ENCODE data around the gene HOXA9. TPM values are rescaled to one million over a fixed set of nuclear protein-coding genes. Genes with fewer than 3 reads are reported as not detected.

The HOXA9 gene
- polyA plus RNA-seq, 3 donors: 0.55 to 1.9 (median 1.2) TPM

DNA sequence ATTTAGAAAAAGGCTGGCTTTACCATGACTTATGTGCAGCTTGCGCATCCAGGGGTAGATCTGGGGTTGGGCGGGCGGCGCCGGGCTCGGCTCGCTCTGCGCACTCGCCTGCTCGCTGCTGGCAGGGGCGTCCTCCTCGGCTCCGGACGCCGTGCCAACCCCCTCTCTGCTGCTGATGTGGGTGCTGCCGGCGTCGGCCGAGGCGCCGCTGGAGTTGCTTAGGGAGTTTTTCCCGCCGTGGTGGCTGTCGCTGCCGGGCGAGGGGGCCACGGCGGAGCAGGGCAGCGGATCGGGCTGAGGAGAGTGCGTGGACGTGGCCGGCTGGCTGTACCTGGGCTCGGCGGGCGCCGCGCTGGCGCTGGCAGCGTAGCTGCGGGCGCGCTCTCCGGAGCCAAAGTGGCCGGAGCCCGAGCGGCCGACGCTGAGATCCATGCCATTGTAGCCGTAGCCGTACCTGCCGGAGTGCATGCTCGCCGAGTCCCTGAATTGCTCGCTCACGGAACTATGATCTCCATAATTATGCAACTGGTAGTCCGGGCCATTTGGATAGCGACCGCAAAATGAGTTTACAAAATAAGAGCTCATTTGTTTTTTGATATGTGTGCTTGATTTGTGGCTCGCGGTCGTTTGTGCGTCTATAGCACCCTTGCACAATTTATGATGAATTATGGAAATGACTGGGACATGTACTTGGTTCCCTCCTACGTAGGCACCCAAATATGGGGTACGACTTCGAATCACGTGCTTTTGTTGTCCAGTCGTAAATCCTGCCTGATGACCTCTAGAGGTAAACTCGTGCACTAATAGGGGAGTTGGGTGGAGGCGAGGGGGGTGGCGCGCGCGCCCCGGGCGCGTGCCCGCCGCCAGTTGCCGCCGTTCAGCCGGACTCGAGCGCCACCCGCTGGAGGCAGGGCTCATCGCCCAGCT is 22.1 kb downstream of the HOXA9 start, which contains the start of gene HOXA5:
TSS of gene HOXA5 (minus strand) at position 659 of the 927 bp plus-strand sequence. CDS start at position 585, 74 bp downstream.
- Mint-ChIP-seq H3K9me3 (peaks cover 13 to 39% (median 34%) of the 10 kb centered on the region in 7 donors), H3K27ac (peak within 1 kb of the TSS in 6 of 7 donors; percentile 50 to 85 (median 68)), H3K4me3 (peak within 1 kb of the TSS; percentile 81 to 92), H3K4me1 (peaks cover 18% of the 10 kb centered on the region), H3K27me3 (ENCODE audit: low read depth in 3 of 3) (peaks cover 46 to 63% (median 59%) of the 10 kb centered on the region in 3 donors), H3K36me3 (peaks cover 3 to 11% of the 10 kb centered on the region in 2 donors)
- Histone ChIP-seq H3K79me2 (ENCODE audit: insufficient read depth, low read length) (no peaks in the 10 kb centered on the region), H4K20me1 (ENCODE audit: insufficient read depth, low read length) (no peaks in the 10 kb centered on the region), H3K4me1 (ENCODE audit: control insufficient read depth in 1 of 2, insufficient read depth in 2 of 2, low read length in 2 of 2) (peaks cover 11 to 14% of the 10 kb centered on the region in 2 donors), H3K27me3 (ENCODE audit: control insufficient read depth in 2 of 2, insufficient read depth in 2 of 2, low read length in 2 of 2) (peaks cover 21 to 56% of the 10 kb centered on the region in 2 donors), H3K4me3 (replicated peaks in 1 of 3; ENCODE audit: low read depth in 2 of 3, low read length in 3 of 3) (peak within 1 kb of the TSS; percentile 27 to 70 (median 29)), H2AFZ (ENCODE audit: insufficient read depth, low read depth, low read length, poor library complexity, severe bottlenecking) (peak within 1 kb of the TSS; percentile 53), H3K27ac (ENCODE audit: low read depth in 1 of 2, low read length in 2 of 2) (peak within 1 kb of the TSS in 1 of 2 donors; percentile 36), H3K36me3 (replicated peaks in 1 of 2; ENCODE audit: control insufficient read depth in 1 of 2, insufficient read depth in 2 of 2, low read length in 2 of 2) (no peaks in the 10 kb centered on the region), H3K4me2 (replicated peaks; ENCODE audit: extremely low read depth, low read length, poor library complexity, severe bottlenecking) (peak within 1 kb of the TSS; percentile 67), H3K9me3 (replicated peaks in 1 of 2; ENCODE audit: control insufficient read depth in 1 of 2, insufficient read depth in 1 of 2, low read length in 2 of 2) (peaks cover 22 to 23% of the 10 kb centered on the region in 2 donors), H3K9ac (ENCODE audit: insufficient read depth, low read length, poor library complexity, severe bottlenecking) (peak within 1 kb of the TSS; percentile 40)
- TF ChIP-seq, protein P1, sequence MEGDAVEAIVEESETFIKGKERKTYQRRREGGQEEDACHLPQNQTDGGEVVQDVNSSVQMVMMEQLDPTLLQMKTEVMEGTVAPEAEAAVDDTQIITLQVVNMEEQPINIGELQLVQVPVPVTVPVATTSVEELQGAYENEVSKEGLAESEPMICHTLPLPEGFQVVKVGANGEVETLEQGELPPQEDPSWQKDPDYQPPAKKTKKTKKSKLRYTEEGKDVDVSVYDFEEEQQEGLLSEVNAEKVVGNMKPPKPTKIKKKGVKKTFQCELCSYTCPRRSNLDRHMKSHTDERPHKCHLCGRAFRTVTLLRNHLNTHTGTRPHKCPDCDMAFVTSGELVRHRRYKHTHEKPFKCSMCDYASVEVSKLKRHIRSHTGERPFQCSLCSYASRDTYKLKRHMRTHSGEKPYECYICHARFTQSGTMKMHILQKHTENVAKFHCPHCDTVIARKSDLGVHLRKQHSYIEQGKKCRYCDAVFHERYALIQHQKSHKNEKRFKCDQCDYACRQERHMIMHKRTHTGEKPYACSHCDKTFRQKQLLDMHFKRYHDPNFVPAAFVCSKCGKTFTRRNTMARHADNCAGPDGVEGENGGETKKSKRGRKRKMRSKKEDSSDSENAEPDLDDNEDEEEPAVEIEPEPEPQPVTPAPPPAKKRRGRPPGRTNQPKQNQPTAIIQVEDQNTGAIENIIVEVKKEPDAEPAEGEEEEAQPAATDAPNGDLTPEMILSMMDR (IDR thresholded peaks at IDR 0.05): peak; percentile 47
- WGBS (ENCODE audit: insufficient coverage): 81% methylated on average over 79 of the region's 86 CpGs
- intact Hi-C loops (cut with micrococcal nuclease): loop anchor here in 1 of 2 donors (5.0 kb wide), 1 partner anchor 281 kb away; the partner anchor contains the start of gene SKAP2
- DNase-seq: peak; percentile 57 to 87 (median 72)

DNA sequence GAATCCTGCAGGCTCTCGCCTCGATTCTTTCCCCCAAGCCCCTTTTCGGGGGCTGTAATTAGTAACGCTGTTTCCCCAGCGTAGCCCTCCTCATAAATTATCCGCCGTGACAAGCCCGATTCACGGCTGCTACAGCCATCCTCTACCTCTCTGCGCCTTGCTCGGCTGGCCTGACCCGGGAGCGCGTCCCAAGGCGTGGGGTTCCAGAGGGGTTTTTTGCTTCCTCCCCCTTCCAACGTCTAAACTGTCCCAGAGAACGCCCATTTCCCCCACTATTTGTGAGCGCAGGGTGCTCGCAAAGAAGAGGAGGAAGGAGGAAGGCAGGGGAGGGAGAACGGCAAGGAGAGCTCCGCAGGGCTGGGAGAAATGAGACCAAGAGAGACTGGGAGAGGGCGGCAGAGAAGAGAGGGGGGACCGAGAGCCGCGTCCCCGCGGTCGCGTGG is 22.7 kb downstream of the HOXA9 start:
- Histone ChIP-seq H2AFZ (ENCODE audit: insufficient read depth, low read depth, low read length, poor library complexity, severe bottlenecking) (peak overlapping the region; percentile 53), H3K36me3 (replicated peaks in 1 of 2; ENCODE audit: control insufficient read depth in 1 of 2, insufficient read depth in 2 of 2, low read length in 2 of 2) (no peaks in the 10 kb centered on the region), H3K27ac (ENCODE audit: low read depth in 1 of 2, low read length in 2 of 2) (no peak overlapping the region), H3K4me3 (replicated peaks in 1 of 3; ENCODE audit: low read depth in 2 of 3, low read length in 3 of 3) (peak overlapping the region; percentile 27 to 70 (median 29)), H3K79me2 (ENCODE audit: insufficient read depth, low read length) (no peaks in the 10 kb centered on the region), H3K4me1 (ENCODE audit: control insufficient read depth in 1 of 2, insufficient read depth in 2 of 2, low read length in 2 of 2) (peaks cover 6 to 7% of the 10 kb centered on the region in 2 donors), H3K9ac (ENCODE audit: insufficient read depth, low read length, poor library complexity, severe bottlenecking) (peak overlapping the region; percentile 40), H3K9me3 (replicated peaks in 1 of 2; ENCODE audit: control insufficient read depth in 1 of 2, insufficient read depth in 1 of 2, low read length in 2 of 2) (peaks cover 19 to 22% of the 10 kb centered on the region in 2 donors), H3K4me2 (replicated peaks; ENCODE audit: extremely low read depth, low read length, poor library complexity, severe bottlenecking) (peak overlapping the region; percentile 67), H3K27me3 (ENCODE audit: control insufficient read depth in 2 of 2, insufficient read depth in 2 of 2, low read length in 2 of 2) (peaks cover 19 to 51% of the 10 kb centered on the region in 2 donors), H4K20me1 (ENCODE audit: insufficient read depth, low read length) (no peaks in the 10 kb centered on the region)
- intact Hi-C loops (cut with micrococcal nuclease): loop anchor here in 1 of 2 donors (5.0 kb wide), 1 partner anchor 280 kb away; the partner anchor contains the start of gene SKAP2
- TF ChIP-seq, protein P1 (IDR thresholded peaks at IDR 0.05): no peak
- H3K4me1 Mint-ChIP-seq: peaks cover 12% of the 10 kb centered on the region
- H3K27ac Mint-ChIP-seq: peak overlapping the region in 5 of 7 donors; percentile 10 to 85 (median 67)
- DNase-seq: no peak
- peaks cover 13 to 39% (median 31%) of the 10 kb centered on the region in 7 donors for H3K9me3 Mint-ChIP-seq
- H3K4me3 Mint-ChIP-seq: peak overlapping the region; percentile 81 to 88
- H3K27me3 Mint-ChIP-seq (ENCODE audit: low read depth in 3 of 3): peaks cover 42 to 59% (median 53%) of the 10 kb centered on the region in 3 donors
- WGBS (ENCODE audit: insufficient coverage): 81% methylated on average over 19 of the region's 29 CpGs
- peaks cover 3 to 8% of the 10 kb centered on the region in 2 donors for H3K36me3 Mint-ChIP-seq

Measured in CD14-positive monocyte (primary cell).